Brain microvascular endothelial cell (primary cell): ENCODE results near the gene SHLD1.
A peak's percentile ranks its signal among the peaks of the same experiment; 100 is the strongest.

Source experiments
- DNase-seq: peaks from one replicate; pipeline ENCODE4 v3.0.0-alpha.2; 2020
- H3K27ac ChIP-seq: fragments of 250-450 bp; sonication (Bioruptor Pico); 2 replicates; pipeline ENCODE4 v1.5.1; 2020; ENCODE audit warnings: mild to moderate bottlenecking, moderate library complexity
- H3K27me3 ChIP-seq: fragments of 250-450 bp; sonication (Bioruptor Pico); replicated peaks from 2 replicates; pipeline ENCODE4 v1.5.1; 2020; ENCODE audit warnings: mild to moderate bottlenecking
- H3K36me3 ChIP-seq: fragments of 250-450 bp; sonication (Bioruptor Pico); replicated peaks from 2 replicates; pipeline ENCODE4 v1.5.1; 2020; ENCODE audit warnings: mild to moderate bottlenecking
- H3K4me3 ChIP-seq: 2 replicates; pipeline ENCODE4 v1.5.1; 2011; ENCODE audit warnings: low read depth, mild to moderate bottlenecking, control low read depth, low read length, moderate library complexity
- CTCF ChIP-seq: IDR thresholded peaks from 2 replicates; pipeline ENCODE4 v1.5.1; 2011; ENCODE audit warnings: low read depth, mild to moderate bottlenecking, moderate library complexity, low read length, control low read depth, inconsistent platforms; ENCODE audit errors: missing control alignments
- in situ Hi-C: cut with HindIII; loops from 2 replicates; pipeline ENCODE4 v1.10.0; 2017; ENCODE audit warnings: low sequenced_read_pairs, low pct_ligation_motif_present

The SHLD1 gene

GRCh38 chr20:5862703-5863039 is 112.5 kb downstream of the SHLD1 start:
- in situ Hi-C loops, result no loop called here
- TF ChIP-seq CTCF, result no peak
- H3K27ac ChIP-seq, result peak overlapping the region; percentile 31
- DNase-seq, result no peak
- H3K4me3 ChIP-seq, result no peak overlapping the region
- no peaks in the 10 kb centered on the region for H3K27me3 ChIP-seq
- H3K36me3 ChIP-seq, result no peaks in the 10 kb centered on the region

- H3K4me3 ChIP-seq, result no peak overlapping the region
- peak overlapping the region; percentile 53 for H3K27ac ChIP-seq
- no peak for TF ChIP-seq CTCF
- H3K36me3 ChIP-seq, result no peaks in the 10 kb centered on the region
- in situ Hi-C loops, result no loop called here
- H3K27me3 ChIP-seq, result no peaks in the 10 kb centered on the region
- DNase-seq, result peak; percentile 82
Observed at GRCh38 chr20:5863040-5863833, 113.0 kb downstream of the SHLD1 start.

GRCh38 chr20:5864428-5864827 is 114.2 kb downstream of the SHLD1 start:
- no peak for DNase-seq
- Histone ChIP-seq H3K27me3 (no peaks in the 10 kb centered on the region), H3K27ac (no peak overlapping the region), H3K36me3 (no peaks in the 10 kb centered on the region), H3K4me3 (no peak overlapping the region)
- in situ Hi-C loops, result no loop called here
- TF ChIP-seq CTCF, result no peak

GRCh38 chr20:5864873-5865587 is 114.8 kb downstream of the SHLD1 start:
- H3K4me3 ChIP-seq, result no peak overlapping the region
- no peaks in the 10 kb centered on the region for H3K27me3 ChIP-seq
- peak; percentile 83 for DNase-seq
- in situ Hi-C loops, result no loop called here
- H3K36me3 ChIP-seq, result no peaks in the 10 kb centered on the region
- H3K27ac ChIP-seq, result peak overlapping the region; percentile 79
- no peak for TF ChIP-seq CTCF

GRCh38 chr20:5865604-5866003 is 115.4 kb downstream of the SHLD1 start:
- in situ Hi-C loops, result no loop called here
- Histone ChIP-seq H3K4me3 (no peak overlapping the region), H3K27me3 (no peaks in the 10 kb centered on the region), H3K36me3 (no peaks in the 10 kb centered on the region), H3K27ac (peak overlapping the region; percentile 79)
- no peak for DNase-seq
- no peak for TF ChIP-seq CTCF
